Stimulated activated CD4-positive, alpha-beta T cell treated with anti-CD3 and anti-CD28 coated beads, Interleukin-4, amount 100 ng/mL, for 1 hour (primary cell): ENCODE results near the gene BOK.

ENCODE experiments used
- DNase-seq: peaks from one replicate; pipeline ENCODE4 v3.0.0-alpha.2; 2020

The BOK gene

DNA sequence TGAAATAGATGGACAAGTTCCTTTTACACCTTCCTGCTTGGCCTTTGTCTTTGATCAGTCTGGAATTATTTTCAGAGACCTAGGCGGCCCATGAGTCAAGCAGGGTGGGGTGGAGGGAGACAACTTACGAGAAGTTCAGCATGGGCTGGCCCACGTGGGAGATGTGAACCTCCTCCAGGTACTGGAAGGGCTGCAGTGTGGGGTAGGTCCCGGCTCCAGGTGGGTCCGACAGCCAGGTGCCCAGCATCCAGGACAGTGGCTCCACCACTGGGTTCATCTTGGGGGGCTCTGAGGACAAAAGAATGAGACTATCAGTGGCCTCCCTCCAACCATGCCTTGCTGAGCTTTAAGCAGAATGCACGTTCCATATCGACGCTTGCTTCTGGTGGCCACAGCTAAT is 47.6 kb downstream of the BOK start:
- no peak for DNase-seq

- no peak for DNase-seq
Observed at GRCh38 chr2:241607162-241607885, 48.8 kb downstream of the BOK start.

- DNase-seq, result no peak
Observed at GRCh38 chr2:241608881-241609280, 50.3 kb downstream of the BOK start.

GRCh38 chr2:241609859-241610793 is 51.6 kb downstream of the BOK start:
- DNase-seq, result peak; percentile 92

GRCh38 chr2:241611062-241611461 is 52.5 kb downstream of the BOK start:
- DNase-seq, result no peak

GRCh38 chr2:241612156-241613016 is 53.8 kb downstream of the BOK start:
- no peak for DNase-seq

GRCh38 chr2:241613017-241613780 is 54.7 kb downstream of the BOK start:
- no peak for DNase-seq

DNA sequence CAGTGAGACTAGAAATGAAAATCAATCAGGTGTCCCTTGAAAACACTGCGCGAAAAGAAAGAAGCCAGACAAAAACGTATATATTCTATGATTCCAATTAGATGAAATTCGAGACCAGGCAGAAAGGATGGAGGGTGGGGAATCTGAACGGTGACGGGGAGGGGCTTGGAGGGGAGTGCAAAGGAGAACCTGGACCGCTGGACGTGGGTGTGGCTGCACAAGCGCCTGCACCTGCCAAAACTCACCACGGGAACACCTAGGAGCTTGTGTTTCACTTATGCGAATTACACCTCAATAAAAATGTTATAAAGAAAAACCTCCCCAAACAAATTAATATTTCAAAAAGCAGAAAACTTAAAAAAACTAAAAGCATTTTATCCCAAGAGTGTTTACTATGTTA is 56.5 kb downstream of the BOK start:
- no peak for DNase-seq

GRCh38 chr2:241615522-241616052 is 57.0 kb downstream of the BOK start:
- no peak for DNase-seq

DNA sequence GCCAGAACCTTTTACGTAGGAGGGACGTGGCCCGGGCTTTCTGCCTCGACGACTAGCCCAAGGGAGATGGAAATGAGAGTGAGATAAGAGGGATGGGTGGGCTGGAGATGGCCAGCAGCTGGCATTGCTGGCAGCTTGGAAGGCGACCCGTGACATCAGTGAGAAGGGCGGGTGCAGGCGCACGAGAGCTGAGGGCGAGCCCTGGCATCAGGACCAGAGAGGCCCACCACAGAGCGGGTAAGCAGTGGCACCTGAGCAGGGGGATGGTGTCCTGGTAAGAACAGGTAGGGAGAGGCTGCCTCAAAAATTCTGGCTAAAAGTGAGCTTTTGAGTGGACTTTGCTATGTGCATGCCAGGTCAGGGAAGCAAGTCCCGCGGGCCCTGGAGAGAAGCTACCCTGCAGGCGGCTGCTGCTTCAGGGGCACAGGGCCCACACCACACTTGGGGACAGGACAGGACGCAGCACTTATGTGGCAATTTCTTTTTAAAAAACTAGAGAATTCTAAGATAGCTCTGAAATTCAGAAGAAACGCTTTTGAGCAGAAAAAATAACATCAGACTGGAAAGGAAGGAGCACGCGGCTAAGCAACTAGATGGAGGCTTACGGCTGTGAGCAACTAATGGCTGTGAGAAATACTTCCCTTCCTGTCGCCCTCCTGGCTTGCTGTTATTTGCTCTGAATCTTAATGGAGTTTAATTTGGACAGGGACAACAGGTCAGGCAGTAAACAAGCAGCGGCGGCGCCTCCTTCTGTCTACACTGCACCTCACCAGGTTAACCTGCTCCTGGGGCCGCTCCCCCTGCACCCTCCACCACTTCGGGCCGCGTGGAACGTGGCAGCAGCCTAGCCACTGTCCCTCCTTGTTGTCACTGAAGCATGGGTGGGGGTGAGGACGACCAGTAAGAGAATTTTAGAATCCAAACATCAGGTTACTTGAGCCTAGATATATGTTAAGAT is 57.9 kb downstream of the BOK start:
- no peak for DNase-seq

DNA sequence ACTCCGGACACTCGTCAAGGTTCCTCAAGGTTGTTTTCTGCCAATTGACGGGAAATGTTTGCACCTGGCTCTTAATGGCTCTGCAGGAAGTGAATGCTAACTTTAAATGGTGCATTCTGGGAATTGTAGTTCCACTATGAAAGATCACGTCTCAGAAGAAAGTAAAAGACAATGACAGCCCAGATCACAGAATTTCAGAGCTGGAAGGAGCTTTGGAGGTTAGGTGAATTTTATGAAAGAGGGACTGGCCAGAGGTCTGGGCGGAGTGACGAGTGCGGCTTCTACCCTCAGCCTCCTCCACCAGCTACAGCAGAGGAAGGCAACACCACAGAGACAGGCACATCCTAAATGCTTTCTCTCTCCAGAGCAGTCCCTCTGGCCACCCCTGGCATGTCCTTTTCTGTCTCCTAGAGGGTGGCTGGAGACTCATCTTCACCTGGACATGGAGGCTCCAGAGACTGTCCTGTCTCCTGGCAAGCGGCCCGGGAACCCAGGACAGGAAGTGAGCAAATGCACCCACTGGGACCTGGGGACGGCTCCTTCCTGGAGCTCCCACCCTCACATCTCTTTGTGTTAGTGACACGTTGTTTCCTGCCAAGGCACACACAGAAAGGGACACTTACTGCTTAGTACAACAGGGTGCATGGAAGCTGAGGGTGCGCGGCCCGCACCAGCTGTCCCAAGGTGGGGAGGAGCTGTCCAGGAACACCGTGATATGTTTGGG is 59.0 kb downstream of the BOK start:
- DNase-seq, result no peak

- DNase-seq, result no peak
Observed at GRCh38 chr2:241618296-241618805, 59.8 kb downstream of the BOK start.

DNA sequence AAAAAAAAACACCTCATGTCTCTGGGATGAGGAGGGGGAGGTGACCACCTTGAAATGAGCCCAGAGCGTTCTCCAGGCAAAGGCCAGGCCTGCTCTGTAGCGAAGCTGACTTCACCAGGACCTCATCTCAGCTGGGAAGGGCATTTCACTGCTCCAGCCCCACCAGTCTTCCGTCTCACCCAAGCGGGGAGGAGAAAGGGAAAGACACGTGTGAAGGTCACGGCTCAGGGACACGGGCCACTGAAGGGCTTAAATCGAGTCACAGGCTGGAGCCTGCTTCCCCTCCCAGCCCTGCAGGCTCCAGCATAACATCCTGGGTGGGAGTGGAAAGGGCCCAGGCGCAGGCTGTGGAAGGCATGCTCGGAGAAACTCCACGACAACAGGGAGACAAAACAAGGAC is 60.3 kb downstream of the BOK start:
- no peak for DNase-seq

DNA sequence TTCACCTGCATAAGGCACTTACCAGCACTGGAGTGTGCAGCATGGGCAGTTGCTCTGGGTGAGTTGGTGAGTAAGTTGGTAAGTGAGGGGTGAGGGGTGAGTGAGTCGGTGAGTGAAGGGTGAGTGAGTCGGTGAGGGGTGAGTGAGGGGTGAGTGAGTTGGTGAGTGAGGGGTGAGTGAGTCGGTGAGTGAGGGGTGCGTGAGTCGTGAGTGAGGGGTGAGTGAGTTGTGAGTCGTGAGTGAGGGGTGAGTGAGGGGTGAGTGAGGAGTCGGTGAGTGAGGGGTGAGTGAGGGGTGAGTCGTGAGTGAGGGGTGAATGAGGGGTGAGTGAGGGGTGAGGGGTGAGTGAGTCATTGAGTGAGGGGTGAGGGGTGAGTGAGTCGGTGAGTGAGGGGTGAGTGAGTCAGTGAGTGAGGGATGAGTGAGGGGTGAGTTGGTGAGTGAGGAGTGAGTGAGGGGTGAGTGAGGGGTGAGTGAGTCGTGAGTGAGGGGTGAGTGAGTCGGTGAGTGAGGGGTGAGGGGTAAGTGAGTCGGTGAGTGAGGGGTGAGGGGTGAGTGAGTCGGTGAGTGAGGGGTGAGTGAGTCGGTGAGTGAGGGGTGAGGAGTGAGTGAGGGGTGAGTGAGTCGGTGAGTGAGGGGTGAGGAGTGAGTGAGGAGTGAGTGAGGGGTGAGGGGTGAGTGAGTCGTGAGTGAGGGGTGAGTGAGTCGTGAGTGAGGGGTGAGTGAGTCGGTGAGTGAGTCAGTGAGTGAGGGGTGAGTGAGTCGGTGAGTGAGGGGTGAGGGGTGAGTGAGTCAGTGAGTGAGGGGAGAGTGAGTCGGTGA is 61.3 kb downstream of the BOK start:
- DNase-seq, result no peak

DNA sequence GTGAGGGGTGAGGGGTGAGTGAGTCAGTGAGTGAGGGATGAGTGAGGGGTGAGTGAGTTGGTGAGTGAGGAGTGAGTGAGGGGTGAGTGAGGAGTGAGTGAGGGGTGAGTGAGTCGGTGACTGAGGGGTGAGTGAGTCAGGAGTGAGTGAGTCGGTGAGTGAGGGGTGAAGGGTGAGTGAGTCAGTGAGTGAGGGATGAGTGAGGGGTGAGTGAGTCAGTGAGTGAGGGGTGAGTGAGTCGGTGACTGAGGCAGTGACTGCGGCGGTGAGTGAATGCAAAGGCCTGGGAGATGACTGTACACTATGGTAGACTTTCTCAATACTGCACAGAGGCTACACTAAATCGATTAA is 61.8 kb downstream of the BOK start:
- peak; percentile 52 for DNase-seq
